IMR-90 (cell line): Measurements from ENCODE around the gene ZNF782. TPM values are rescaled to one million over a fixed set of nuclear protein-coding genes. Genes with fewer than 3 reads are reported as not detected.

ENCODE experiments used
- ATAC-seq: fragments of 200-7000 bp; cut with Tn5 transposase; 2 replicates; pipeline ENCODE4 v1.9.1; 2020; ENCODE audit warnings: low read depth, mild to moderate bottlenecking, moderate library complexity
- BruUV-seq: library from RNA; stranded (reverse); fragments of 400-500 nt; replicated peaks from 2 replicates; lab custom pipeline; 2021; lab: Mats Ljungman, UMichigan
- CTCF ChIA-PET: fragments of 300-600 bp; formaldehyde crosslinking; extraction: SDS; loops from one replicate; lab custom pipeline; 2021; ENCODE audit warnings: antibody characterized with exemption; lab: Yijun Ruan, JAX
- POLR2A ChIA-PET: fragments of 300-600 bp; sonication (Branson Sonifier 250); formaldehyde crosslinking; loops from one replicate; lab custom pipeline; 2022; ENCODE audit warnings: antibody characterized with exemption; ENCODE audit not compliant: unreplicated experiment; lab: Charles Lee
- DNase-seq: peaks from one replicate; pipeline ENCODE4 v3.0.0; 2013
- H2AFZ ChIP-seq: replicated peaks from 2 replicates; pipeline ENCODE3; 2013; ENCODE audit warnings: low read length, mild to moderate bottlenecking; ENCODE audit not compliant: poor library complexity
- H2AK5ac ChIP-seq: 2 replicates; pipeline ENCODE4 v1.6.1; 2013; ENCODE audit warnings: low read depth, low read length, inconsistent platforms
- H2AK9ac ChIP-seq: replicated peaks from 2 replicates; pipeline ENCODE3; 2013; ENCODE audit warnings: mild to moderate bottlenecking, low read depth, low read length, moderate library complexity; ENCODE audit not compliant: poor library complexity
- H2BK120ac ChIP-seq: 2 replicates; pipeline ENCODE4 v1.6.1; 2013; ENCODE audit warnings: low read depth, low read length, inconsistent platforms
- H2BK15ac ChIP-seq: 3 replicates; pipeline ENCODE4 v1.6.1; 2013; ENCODE audit warnings: low read depth, low read length, inconsistent platforms
- H2BK20ac ChIP-seq: 2 replicates; pipeline ENCODE4 v1.6.1; 2013; ENCODE audit warnings: low read depth, mild to moderate bottlenecking, inconsistent platforms, low read length, moderate library complexity
- H2BK5ac ChIP-seq: 2 replicates; pipeline ENCODE4 v1.6.1; 2013; ENCODE audit warnings: mild to moderate bottlenecking, low read depth, low read length, inconsistent platforms; ENCODE audit not compliant: poor library complexity, severe bottlenecking
- H3K14ac ChIP-seq: replicated peaks from 2 replicates; pipeline ENCODE4 v1.6.1; 2013; ENCODE audit warnings: low read depth, low read length, inconsistent platforms
- H3K18ac ChIP-seq: 2 replicates; pipeline ENCODE4 v1.6.1; 2013; ENCODE audit warnings: low read depth, low read length, control low read depth
- H3K23ac ChIP-seq: 2 replicates; pipeline ENCODE4 v1.6.1; 2013; ENCODE audit warnings: low read depth, low read length, inconsistent platforms
- H3K27ac ChIP-seq: 2 replicates; pipeline ENCODE4 v1.5.1; 2013; ENCODE audit warnings: mild to moderate bottlenecking, control low read depth, low read length; ENCODE audit not compliant: insufficient read depth
- H3K27me3 ChIP-seq: 2 replicates; pipeline ENCODE4 v1.6.1; 2013; ENCODE audit warnings: low read length; ENCODE audit not compliant: control insufficient read depth, insufficient read depth
- H3K36me3 ChIP-seq: 2 replicates; pipeline ENCODE4 v1.6.1; 2013; ENCODE audit warnings: low read length, mixed read lengths; ENCODE audit not compliant: control insufficient read depth, insufficient read depth
- H3K4ac ChIP-seq: 2 replicates; pipeline ENCODE4 v1.6.1; 2013; ENCODE audit warnings: low read depth, low read length, inconsistent platforms
- H3K4me1 ChIP-seq: 2 replicates; pipeline ENCODE4 v1.6.1; 2013; ENCODE audit warnings: low read length, mixed read lengths; ENCODE audit not compliant: control insufficient read depth, insufficient read depth
- H3K4me2 ChIP-seq: 2 replicates; pipeline ENCODE4 v1.6.1; 2013; ENCODE audit warnings: low read depth, mild to moderate bottlenecking, control low read depth, low read length, moderate library complexity
- H3K4me3 ChIP-seq: 2 replicates; pipeline ENCODE4 v1.5.1; 2013; ENCODE audit warnings: low read depth, mild to moderate bottlenecking, control low read depth, low read length, moderate library complexity; ENCODE audit not compliant: insufficient read depth
- H3K56ac ChIP-seq: 2 replicates; pipeline ENCODE4 v1.6.1; 2013; ENCODE audit warnings: low read length, inconsistent platforms; ENCODE audit not compliant: insufficient read depth; ENCODE audit errors: extremely low read depth
- H3K79me1 ChIP-seq, 2 experiments: 2 replicates each; pipeline ENCODE4 v1.6.1; 2013; ENCODE audit warnings: low read length in 2 of 2, inconsistent platforms in 1 of 2, low read depth in 1 of 2
- H3K9ac ChIP-seq: 2 replicates; pipeline ENCODE4 v1.6.1; 2013; ENCODE audit warnings: low read depth, low read length, control low read depth
- H3K9me1 ChIP-seq: 2 replicates; pipeline ENCODE4 v1.6.1; 2013; ENCODE audit warnings: low read length, inconsistent platforms; ENCODE audit not compliant: insufficient read depth
- H3K9me3 ChIP-seq: 2 replicates; pipeline ENCODE4 v1.6.1; 2013; ENCODE audit warnings: low read length; ENCODE audit not compliant: control insufficient read depth, insufficient read depth
- H4K20me1 ChIP-seq: 2 replicates; pipeline ENCODE4 v1.6.1; 2013; ENCODE audit warnings: low read length, inconsistent platforms; ENCODE audit not compliant: insufficient read depth
- H4K5ac ChIP-seq: 2 replicates; pipeline ENCODE4 v1.6.1; 2013; ENCODE audit warnings: mild to moderate bottlenecking, low read depth, low read length, control low read depth
- H4K8ac ChIP-seq, 2 experiments: 2 replicates each; pipeline ENCODE4 v1.6.1; 2013; ENCODE audit warnings: low read depth in 2 of 2, low read length in 2 of 2, control low read depth in 1 of 2, inconsistent platforms in 1 of 2
- H4K91ac ChIP-seq: 2 replicates; pipeline ENCODE4 v1.6.1; 2013; ENCODE audit warnings: low read depth, low read length, inconsistent platforms; ENCODE audit not compliant: insufficient read depth
- BHLHE40 ChIP-seq: fragments of 150-350 bp; IDR thresholded peaks from 2 replicates; pipeline ENCODE4 v1.6.1; 2016; ENCODE audit warnings: mild to moderate bottlenecking, low read depth, low read length
- CEBPB ChIP-seq: IDR thresholded peaks from 2 replicates; pipeline ENCODE4 v1.6.1; 2012; ENCODE audit warnings: low read depth, low read length, improper control_type of control experiment
- CHD1 ChIP-seq: IDR thresholded peaks from 2 replicates; pipeline ENCODE4 v1.6.1; 2012; ENCODE audit warnings: low read depth, low read length, improper control_type of control experiment
- CTCF ChIP-seq: conservative IDR thresholded peaks from 2 replicates; pipeline ENCODE4 v1.5.1; 2012; ENCODE audit warnings: mild to moderate bottlenecking, low read depth, low read length, improper control_type of control experiment
- ELK1 ChIP-seq: fragments of 150-350 bp; IDR thresholded peaks from 2 replicates; pipeline ENCODE4 v1.6.1; 2016; ENCODE audit warnings: low read depth, mild to moderate bottlenecking, low read length, moderate library complexity, borderline replicate concordance
- FOS ChIP-seq: fragments of 150-350 bp; IDR thresholded peaks from 2 replicates; pipeline ENCODE4 v1.6.1; 2016; ENCODE audit warnings: low read depth, low read length
- MAFK ChIP-seq: IDR thresholded peaks from 2 replicates; pipeline ENCODE4 v1.6.1; 2012; ENCODE audit warnings: low read depth, low read length, improper control_type of control experiment
- MAZ ChIP-seq: IDR thresholded peaks from 2 replicates; pipeline ENCODE4 v1.6.1; 2012; ENCODE audit warnings: low read depth, mild to moderate bottlenecking, low read length, improper control_type of control experiment, moderate library complexity, borderline replicate concordance
- MXI1 ChIP-seq: IDR thresholded peaks from 2 replicates; pipeline ENCODE4 v1.6.1; 2012; ENCODE audit warnings: low read depth, mild to moderate bottlenecking, low read length, moderate library complexity, borderline replicate concordance
- NFE2L2 ChIP-seq: fragments of 150-350 bp; IDR thresholded peaks from 2 replicates; pipeline ENCODE4 v1.6.1; 2016; ENCODE audit warnings: low read depth, mild to moderate bottlenecking, low read length
- POLR2A ChIP-seq: IDR thresholded peaks from 2 replicates; pipeline ENCODE4 v1.6.1; 2012; ENCODE audit warnings: mild to moderate bottlenecking, low read depth, low read length
- RAD21 ChIP-seq: IDR thresholded peaks from 2 replicates; pipeline ENCODE4 v1.6.1; 2012; ENCODE audit warnings: low read length, improper control_type of control experiment
- RCOR1 ChIP-seq: IDR thresholded peaks from 2 replicates; pipeline ENCODE4 v1.6.1; 2012; ENCODE audit warnings: mild to moderate bottlenecking, low read length, improper control_type of control experiment; ENCODE audit not compliant: insufficient replicate concordance
- RFX5 ChIP-seq: IDR thresholded peaks from 2 replicates; pipeline ENCODE4 v1.8.0; 2012; ENCODE audit warnings: low read depth, mild to moderate bottlenecking, low read length, moderate library complexity
- SMC3 ChIP-seq: fragments of 150-350 bp; IDR thresholded peaks from 2 replicates; pipeline ENCODE4 v1.6.1; 2016; ENCODE audit warnings: low read depth, mild to moderate bottlenecking, antibody characterized with exemption, low read length, moderate library complexity
- USF2 ChIP-seq: fragments of 150-350 bp; IDR thresholded peaks from 2 replicates; pipeline ENCODE4 v1.6.1; 2017; ENCODE audit warnings: mild to moderate bottlenecking, antibody characterized with exemption, low read length, low read depth
- dilution Hi-C: fragments of 300-500 bp; cut with HindIII; formaldehyde crosslinking; loops from one replicate; pipeline ENCODE4 v1.14.3; 2018; ENCODE audit warnings: low sequenced_read_pairs; ENCODE audit not compliant: unreplicated experiment
- in situ Hi-C: fragments of 300-500 bp; cut with MboI; formaldehyde crosslinking; loops from 3 replicates; pipeline ENCODE4 v1.14.3; 2019; ENCODE audit warnings: low sequenced_read_pairs, inconsistent platforms, mixed read lengths
- intact Hi-C: fragments of 100-400 bp; cut with micrococcal nuclease; formaldehyde crosslinking; loops from 2 replicates; pipeline ENCODE4 v1.10.0; 2022
- polyA plus RNA-seq, 3 experiments: library from polyadenylated mRNA; depleted of rRNA; stranded (reverse); fragments of >200 nt; gene quantifications; 2 replicates each; pipeline ENCODE4 v1.2.3, GENCODE V29; 2012; ENCODE audit warnings: low replicate concordance in 1 of 3
- total RNA-seq: library from RNA; depleted of rRNA; stranded (reverse); fragments of >200 nt; gene quantifications from 2 replicates; pipeline ENCODE4 v1.2.3, GENCODE V29; 2012

ZNF782 gene
- total and polyA plus RNA-seq, 2 of the 4 experiments (the other 2 are of a cell fraction) = 0.86 to 4.3 TPM

GRCh38 chr9:96782235-96782634 lies 72.1 kb downstream of the ZNF782 start:
- Histone ChIP-seq H3K14ac (no peak overlapping the region), H2BK5ac (no peak overlapping the region), H3K27me3 (no peaks in the 10 kb centered on the region), H4K8ac (no peak overlapping the region), H4K5ac (no peak overlapping the region), H2BK15ac (no peak overlapping the region), H3K56ac (no peak overlapping the region), H3K9me1 (no peaks in the 10 kb centered on the region), H3K27ac (no peak overlapping the region), H3K4me2 (no peak overlapping the region), H2AK5ac (no peak overlapping the region), H3K79me1 (peaks cover 4 to 6% of the 10 kb centered on the region in 2 experiments; a peak in 3 of 4 replicates), H3K4ac (no peak overlapping the region), H3K36me3 (no peaks in the 10 kb centered on the region), H3K4me3 (no peak overlapping the region), H2AK9ac (no peak overlapping the region), H2BK120ac (no peak overlapping the region), H3K4me1 (no peaks in the 10 kb centered on the region), H3K9ac (no peak overlapping the region), H3K23ac (no peak overlapping the region), H3K18ac (no peak overlapping the region), H4K20me1 (no peaks in the 10 kb centered on the region), H4K91ac (no peak overlapping the region), H3K9me3 (no peaks in the 10 kb centered on the region; the same call in 1 of the 2 replicates), H2BK20ac (no peak overlapping the region), H2AFZ (no peak overlapping the region)
- in situ Hi-C loops (loop anchor here (5.0 kb wide), 1 partner anchor 50 kb away; no protein-coding TSS in a partner anchor), dilution Hi-C loops (no loop called here), intact Hi-C loops (no loop called here)
- POLR2A ChIA-PET = no interaction called here
- no peak for DNase-seq
- no peak for TF ChIP-seq CTCF
- no peak for TF ChIP-seq ELK1
- no peak for TF ChIP-seq MXI1
- TF ChIP-seq SMC3 = no peak
- TF ChIP-seq RAD21 = no peak
- no peak for TF ChIP-seq CEBPB
- TF ChIP-seq MAZ = no peak
- TF ChIP-seq MAFK = no peak
- TF ChIP-seq CHD1 = no peak
- no peak for TF ChIP-seq POLR2A
- no peak for TF ChIP-seq BHLHE40
- no peak for TF ChIP-seq NFE2L2
- no peak for TF ChIP-seq FOS
- no peak for TF ChIP-seq USF2
- no peak for TF ChIP-seq RFX5
- no peak for TF ChIP-seq RCOR1
- ATAC-seq = no peak
- CTCF ChIA-PET = no interaction called here
- no TSS peak for BruUV-seq
